ENCODE data around the gene CATSPER4. TPM values are rescaled to one million over a fixed set of nuclear protein-coding genes. Genes with fewer than 3 reads are reported as not detected.

The CATSPER4 gene
- total RNA-seq, 1 donor from 2014 or later, result not detected

- TF ChIP-seq, protein P1, sequence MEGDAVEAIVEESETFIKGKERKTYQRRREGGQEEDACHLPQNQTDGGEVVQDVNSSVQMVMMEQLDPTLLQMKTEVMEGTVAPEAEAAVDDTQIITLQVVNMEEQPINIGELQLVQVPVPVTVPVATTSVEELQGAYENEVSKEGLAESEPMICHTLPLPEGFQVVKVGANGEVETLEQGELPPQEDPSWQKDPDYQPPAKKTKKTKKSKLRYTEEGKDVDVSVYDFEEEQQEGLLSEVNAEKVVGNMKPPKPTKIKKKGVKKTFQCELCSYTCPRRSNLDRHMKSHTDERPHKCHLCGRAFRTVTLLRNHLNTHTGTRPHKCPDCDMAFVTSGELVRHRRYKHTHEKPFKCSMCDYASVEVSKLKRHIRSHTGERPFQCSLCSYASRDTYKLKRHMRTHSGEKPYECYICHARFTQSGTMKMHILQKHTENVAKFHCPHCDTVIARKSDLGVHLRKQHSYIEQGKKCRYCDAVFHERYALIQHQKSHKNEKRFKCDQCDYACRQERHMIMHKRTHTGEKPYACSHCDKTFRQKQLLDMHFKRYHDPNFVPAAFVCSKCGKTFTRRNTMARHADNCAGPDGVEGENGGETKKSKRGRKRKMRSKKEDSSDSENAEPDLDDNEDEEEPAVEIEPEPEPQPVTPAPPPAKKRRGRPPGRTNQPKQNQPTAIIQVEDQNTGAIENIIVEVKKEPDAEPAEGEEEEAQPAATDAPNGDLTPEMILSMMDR (IDR thresholded peaks at IDR 0.05), result no peak
Measured at GRCh38 chr1:26184883-26185282, 5.5 kb upstream of the CATSPER4 start.

GRCh38 chr1:26187882-26188281 lies 2.5 kb upstream of the CATSPER4 start:
- ATAC-seq, result no peak
- no peaks in the 10 kb centered on the region for H3K36me3 ChIP-seq
- TF ChIP-seq, protein P1 (IDR thresholded peaks at IDR 0.05), result no peak

More at GRCh38 chr1:26184883-26185282, 5.5 kb upstream of the CATSPER4 start:
- ATAC-seq (no peak), DNase-seq (no peak)
- Histone ChIP-seq H3K4me3 (no peak overlapping the region), H3K36me3 (no peaks in the 10 kb centered on the region), H3K9me3 (no peaks in the 10 kb centered on the region), H3K4me1 (no peaks in the 10 kb centered on the region), H3K27ac (no peak overlapping the region), H3K27me3 (no peaks in the 10 kb centered on the region)
- intact Hi-C loops (cut with DNase I), result no loop called here

GRCh38 chr1:26188477-26188876 lies 1.9 kb upstream of the CATSPER4 start:
- ATAC-seq (no peak), DNase-seq (no peak)
- TF ChIP-seq, protein P1 (IDR thresholded peaks at IDR 0.05), result no peak
- H3K27ac ChIP-seq, result no peak overlapping the region
- no peaks in the 10 kb centered on the region for H3K9me3 ChIP-seq
- H3K36me3 ChIP-seq, result no peaks in the 10 kb centered on the region
- intact Hi-C loops (cut with DNase I), result no loop called here
- H3K4me3 ChIP-seq, result no peak overlapping the region
- H3K27me3 ChIP-seq, result no peaks in the 10 kb centered on the region
- H3K4me1 ChIP-seq, result no peaks in the 10 kb centered on the region

More at GRCh38 chr1:26187882-26188281, 2.5 kb upstream of the CATSPER4 start:
- intact Hi-C loops (cut with DNase I), result no loop called here
- no peak overlapping the region for H3K4me3 ChIP-seq
- no peak overlapping the region for H3K27ac ChIP-seq
- H3K4me1 ChIP-seq, result no peaks in the 10 kb centered on the region
- no peak for DNase-seq
- no peaks in the 10 kb centered on the region for H3K27me3 ChIP-seq
- H3K9me3 ChIP-seq, result no peaks in the 10 kb centered on the region

DNA sequence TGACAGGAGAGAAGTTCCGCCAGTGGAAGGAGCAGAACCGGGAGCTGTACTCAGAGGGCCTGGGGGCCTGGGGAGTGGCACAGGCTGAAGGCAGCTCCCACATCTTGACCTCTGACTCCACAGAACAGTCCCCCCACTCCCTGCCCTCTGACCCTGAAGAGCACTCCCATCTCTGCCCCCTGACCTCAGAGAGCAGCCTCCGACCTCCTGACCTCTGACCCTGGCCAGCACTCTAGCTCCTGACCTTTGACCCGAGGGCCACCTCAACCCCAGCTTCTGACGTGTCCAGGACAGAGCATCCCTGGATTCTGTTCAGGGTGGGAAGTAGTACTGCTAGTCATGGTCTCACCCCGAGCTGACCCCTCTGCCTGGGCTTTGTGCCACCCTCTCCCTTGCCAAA lies 1.1 kb upstream of the CATSPER4 start:
- H3K4me1 ChIP-seq, result no peaks in the 10 kb centered on the region
- no peaks in the 10 kb centered on the region for H3K36me3 ChIP-seq
- ATAC-seq (no peak), DNase-seq (no peak)
- no peaks in the 10 kb centered on the region for H3K9me3 ChIP-seq
- H3K4me3 ChIP-seq, result no peak overlapping the region
- intact Hi-C loops (cut with DNase I), result no loop called here
- H3K27ac ChIP-seq, result no peak overlapping the region
- TF ChIP-seq, protein P1 (IDR thresholded peaks at IDR 0.05), result no peak
- H3K27me3 ChIP-seq, result no peaks in the 10 kb centered on the region

DNA sequence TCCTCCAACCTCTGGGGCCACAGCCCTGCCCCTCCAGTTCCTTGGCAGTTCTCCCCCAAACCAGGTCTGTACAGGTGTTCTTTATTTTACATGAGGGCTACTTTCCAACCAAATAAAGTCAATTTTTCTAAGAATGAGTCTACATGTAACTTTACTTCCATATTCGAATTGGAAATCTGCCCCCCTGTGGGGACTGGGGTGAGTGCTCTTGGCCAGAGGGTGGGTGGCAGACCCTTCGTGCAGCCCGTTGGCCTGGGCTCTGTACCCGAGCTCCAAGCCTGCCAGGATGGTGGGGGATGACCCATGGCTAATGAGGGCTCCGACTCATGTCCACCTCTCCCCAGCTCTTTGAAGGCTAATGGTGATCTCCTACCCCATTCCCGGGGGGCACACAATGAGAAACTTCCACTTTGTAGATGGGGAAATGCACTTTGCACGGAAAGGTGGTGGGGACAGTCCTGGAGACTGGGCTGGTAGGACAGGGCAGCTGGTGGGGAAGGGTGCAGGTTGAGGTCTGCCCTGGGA lies 589 bp upstream of the CATSPER4 start:
- ATAC-seq, result no peak
- H3K36me3 ChIP-seq, result no peaks in the 10 kb centered on the region

More for the DNA sequence above, 589 bp upstream of the CATSPER4 start:
- intact Hi-C loops (cut with DNase I), result no loop called here
- Histone ChIP-seq H3K27me3 (no peaks in the 10 kb centered on the region), H3K9me3 (no peaks in the 10 kb centered on the region), H3K27ac (no peak overlapping the region), H3K4me3 (no peak overlapping the region), H3K4me1 (no peaks in the 10 kb centered on the region)
- TF ChIP-seq, protein P1 (IDR thresholded peaks at IDR 0.05), result no peak
- DNase-seq, result no peak

All from upper lobe of right lung (tissue), 1 donor.